Measurements from ENCODE around the gene TUBGCP2.
"Not testable (repeated sequence)": the region's sequence is repeated elsewhere in the genome, so short reads cannot be mapped to it uniquely, and the experiment has no call there.

The TUBGCP2 gene

DNA sequence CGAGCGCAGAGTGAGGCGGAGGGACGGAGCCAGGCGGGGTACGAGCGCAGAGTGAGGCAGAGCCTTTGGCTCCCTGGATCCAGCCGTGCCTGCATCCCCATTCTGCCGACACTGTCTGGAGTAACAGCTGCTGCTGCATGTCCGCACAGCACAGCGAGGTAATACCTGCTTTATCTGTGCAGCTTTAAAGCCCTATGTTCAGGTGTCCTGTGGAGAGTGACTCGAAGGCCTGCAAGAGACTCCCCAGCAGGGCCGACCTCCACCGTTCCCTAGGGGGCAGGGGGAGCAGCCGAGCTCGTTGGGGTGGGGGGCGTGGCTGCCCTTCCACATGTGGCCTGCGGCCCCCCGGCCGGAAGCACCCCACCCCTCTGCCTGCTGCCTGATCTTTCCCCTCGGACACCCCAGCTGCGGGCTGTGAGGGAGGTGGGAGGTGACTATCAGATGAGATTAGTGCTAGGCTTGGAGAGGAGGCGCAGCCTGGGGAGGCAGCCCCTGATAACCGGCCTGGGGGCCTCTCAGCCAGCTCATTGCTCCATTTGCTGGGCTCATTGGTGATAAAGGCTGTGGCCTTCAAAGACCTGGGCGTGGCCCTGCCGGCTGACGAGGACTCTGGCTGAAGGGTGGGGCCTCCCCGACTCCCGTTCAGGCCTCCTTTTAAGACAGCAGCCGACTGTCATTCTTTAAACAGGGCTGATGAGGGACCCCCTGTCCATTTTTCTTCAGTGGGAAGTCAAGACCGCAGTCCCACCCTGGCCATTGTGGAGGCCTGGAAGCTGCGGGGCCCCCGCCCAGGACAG lies 63.0 kb downstream of the TUBGCP2 start:
- no peak for TF ChIP-seq ZNF274 (IDR thresholded peaks at IDR 0.05; ENCODE audit: low read depth, low read length)
- H3K4me3 ChIP-seq (ENCODE audit: low read length) = no peak overlapping the region

- H3K4me3 ChIP-seq (ENCODE audit: low read length) = no peak overlapping the region
- TF ChIP-seq ZNF274 (IDR thresholded peaks at IDR 0.05; ENCODE audit: low read depth, low read length) = no peak
Measured at GRCh38 chr10:133243593-133243992, 65.1 kb downstream of the TUBGCP2 start.

- no peak for TF ChIP-seq ZNF274 (IDR thresholded peaks at IDR 0.05; ENCODE audit: low read depth, low read length)
- H3K4me3 ChIP-seq (ENCODE audit: low read length) = no peak overlapping the region
Measured at GRCh38 chr10:133242611-133243356, 65.9 kb downstream of the TUBGCP2 start.

GRCh38 chr10:133241501-133242205 lies 67.0 kb downstream of the TUBGCP2 start:
- TF ChIP-seq ZNF274 (IDR thresholded peaks at IDR 0.05; ENCODE audit: low read depth, low read length) = no peak
- H3K4me3 ChIP-seq (ENCODE audit: low read length) = no peak overlapping the region; the same call in 1 of the 2 replicates

DNA sequence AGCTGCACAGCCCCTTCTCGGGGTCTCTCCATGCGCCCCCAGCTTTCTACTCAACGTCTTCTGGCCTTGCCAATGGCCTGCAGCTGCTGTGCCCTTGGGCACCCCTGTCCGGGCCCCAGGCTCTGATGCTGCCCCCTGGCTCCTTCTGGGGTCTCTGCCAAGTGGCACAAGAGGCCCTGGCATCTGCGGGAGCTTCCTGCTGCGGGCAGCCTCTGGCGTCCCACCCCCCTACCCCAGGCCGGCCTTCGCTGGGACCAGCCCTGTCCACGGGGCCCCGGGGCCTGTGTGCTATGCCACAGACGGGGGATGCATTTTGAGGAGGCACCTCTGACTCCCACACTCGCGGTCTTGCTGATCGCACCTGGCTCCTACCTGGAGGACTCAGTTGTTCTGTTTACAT lies 68.7 kb downstream of the TUBGCP2 start:
- H3K4me3 ChIP-seq (ENCODE audit: low read length) = no peak overlapping the region
- no peak for TF ChIP-seq ZNF274 (IDR thresholded peaks at IDR 0.05; ENCODE audit: low read depth, low read length)

DNA sequence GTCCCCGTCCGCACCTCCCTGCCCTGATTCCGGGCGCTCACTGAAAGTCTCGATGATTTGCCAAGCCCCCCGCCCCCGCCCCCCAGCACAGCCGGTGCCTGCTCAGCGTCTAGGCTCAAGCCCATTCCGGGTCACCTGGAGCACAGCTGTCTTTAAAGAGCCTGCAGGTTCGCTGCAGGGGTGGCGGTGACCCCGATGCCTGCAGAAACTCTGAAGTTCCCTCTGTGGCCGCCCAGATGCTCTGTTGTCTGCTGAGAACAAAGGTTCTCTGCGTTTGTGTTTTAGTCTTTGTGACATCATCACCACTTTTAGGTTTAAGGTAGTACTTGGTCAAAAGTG lies 70.2 kb downstream of the TUBGCP2 start:
- no peak overlapping the region for H3K4me3 ChIP-seq (ENCODE audit: low read length)

GRCh38 chr10:133237588-133238465 lies 70.8 kb downstream of the TUBGCP2 start, which contains the start of gene VENTX:
Gene VENTX, plus strand, starts transcription at chr10:133237855. Its CDS starts 60 bp downstream, at chr10:133237915.
- no peak within 1 kb of the TSS for H3K4me3 ChIP-seq (ENCODE audit: low read length)

More for the DNA sequence above, 70.2 kb downstream of the TUBGCP2 start:
- TF ChIP-seq ZNF274 (IDR thresholded peaks at IDR 0.05; ENCODE audit: low read depth, low read length) = no peak

GRCh38 chr10:133237241-133237587 lies 71.5 kb downstream of the TUBGCP2 start:
- no peak overlapping the region for H3K4me3 ChIP-seq (ENCODE audit: low read length)
- TF ChIP-seq ZNF274 (IDR thresholded peaks at IDR 0.05; ENCODE audit: low read depth, low read length) = no peak

More at GRCh38 chr10:133237588-133238465, 70.8 kb downstream of the TUBGCP2 start, which contains the start of gene VENTX:
- TF ChIP-seq ZNF274 (IDR thresholded peaks at IDR 0.05; ENCODE audit: low read depth, low read length) = no peak

- TF ChIP-seq ZNF274 (IDR thresholded peaks at IDR 0.05; ENCODE audit: low read depth, low read length) = no peak
- H3K4me3 ChIP-seq (ENCODE audit: low read length) = no peak overlapping the region
Measured at GRCh38 chr10:133236401-133237240, 72.1 kb downstream of the TUBGCP2 start.

DNA sequence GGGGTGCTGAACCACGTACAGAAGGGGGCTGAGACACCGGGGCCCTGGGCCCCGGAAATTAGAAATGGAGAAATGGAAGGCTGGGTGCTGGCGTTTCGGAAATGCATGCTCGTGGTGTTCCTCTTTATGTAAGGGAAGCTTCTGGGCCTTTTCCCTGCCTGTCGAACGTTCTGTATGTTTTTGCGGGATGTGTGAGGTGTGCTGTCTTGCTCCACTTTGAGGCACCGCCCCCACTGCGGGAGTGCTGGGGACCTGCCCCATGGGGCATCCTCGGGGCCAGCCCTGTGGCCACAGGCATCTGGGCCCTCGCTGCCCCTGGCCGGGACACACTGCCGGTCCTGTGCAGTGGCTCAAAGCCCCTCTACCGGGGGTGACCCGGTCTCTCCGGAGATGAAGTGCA lies 72.7 kb downstream of the TUBGCP2 start:
- H3K4me3 ChIP-seq (ENCODE audit: low read length) = no peak overlapping the region
- TF ChIP-seq ZNF274 (IDR thresholded peaks at IDR 0.05; ENCODE audit: low read depth, low read length) = no peak

GRCh38 chr10:133235265-133235855 lies 73.3 kb downstream of the TUBGCP2 start:
- TF ChIP-seq ZNF274 (IDR thresholded peaks at IDR 0.05; ENCODE audit: low read depth, low read length) = no peak
- H3K4me3 ChIP-seq (ENCODE audit: low read length) = no peak overlapping the region

DNA sequence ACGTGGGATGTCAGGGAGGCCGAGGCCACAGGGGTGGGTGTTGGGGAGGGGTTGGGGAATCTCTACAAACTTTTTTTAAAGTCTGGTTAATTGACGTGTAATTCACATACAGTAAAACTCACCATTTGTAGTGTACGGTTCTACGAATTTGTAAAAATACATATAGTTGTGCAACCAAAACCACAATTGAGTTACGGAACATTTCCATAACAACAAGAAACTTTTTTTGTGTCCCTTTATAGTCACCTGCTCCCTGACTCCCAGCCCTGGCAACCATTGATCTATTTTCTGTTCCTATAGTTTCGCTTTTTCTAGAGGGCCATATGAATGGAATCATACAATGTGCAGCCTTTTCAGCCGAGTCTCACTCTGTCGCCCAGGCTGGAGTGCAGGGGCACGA lies 73.9 kb downstream of the TUBGCP2 start:
- H3K4me3 ChIP-seq (ENCODE audit: low read length) = not testable (repeated sequence)
